H1 (cell line): ENCODE measurements around the gene BEAN1. TPM values are rescaled to one million over a fixed set of nuclear protein-coding genes. Genes with fewer than 3 reads are reported as not detected.
A peak's percentile ranks its signal among the peaks of the same experiment; 100 is the strongest.

Source experiments
- RAD21 ChIP-seq, 2 experiments: IDR thresholded peaks in 1 of 2; conservative IDR thresholded peaks in 1 of 2; 2 replicates each; pipeline ENCODE4 v1.6.1; 2011; ENCODE audit warnings: low read depth in 2 of 2, low read length in 2 of 2, improper control_type of control experiment in 1 of 2, inconsistent platforms in 1 of 2, mild to moderate bottlenecking in 1 of 2, moderate library complexity in 1 of 2
- polyA plus RNA-seq, 7 experiments: library from polyadenylated mRNA; depleted of rRNA in 3 of 7; stranded (reverse) in 5 of 7; unstranded in 2 of 7; fragments of >200 nt in 5 of 7; fragments of 200-250 nt in 2 of 7; gene quantifications; 1 replicate in 5 of 7; 2 replicates in 1 of 7; 4 replicates in 1 of 7; pipeline versions ENCODE4 v1.2.1 to v1.2.3, GENCODE V29; 2011 to 2013; ENCODE audit warnings: missing spikeins in 2 of 7, mixed read lengths in 2 of 7
- total RNA-seq: library from RNA; stranded (reverse); fragmentation: NEBNext Ultra II Directional; extraction: Animal tissue kit (Norgen Biotek cat#: 25700); gene quantifications from 2 replicates; pipeline ENCODE4 v1.2.1, GENCODE V29; 2021

The BEAN1 gene
- total and polyA plus RNA-seq, 2 of the 8 experiments (the other 6 are each of a cell fraction or from before 2014, with no cell fraction given) = 0.08 TPM; not detected in 1

GRCh38 chr16:66471716-66472393 lies 44.8 kb downstream of the BEAN1 start (continued):
- peak; percentile 48 to 69 for TF ChIP-seq RAD21 (IDR thresholded peaks at IDR 0.05 in 1 of 2, conservative IDR thresholded peaks at IDR 0.05 in 1 of 2; ENCODE audit: low read depth in 2 of 2, low read length in 2 of 2)
